ENCODE data around the gene TCP10L. TPM values are rescaled to one million over a fixed set of nuclear protein-coding genes. Genes with fewer than 3 reads are reported as not detected.
A peak's percentile ranks its signal among the peaks of the same experiment; 100 is the strongest.

Gene TCP10L
- total RNA-seq, 1 donor from 2014 or later = not detected

- intact Hi-C loops (cut with DNase I) = loop anchor here (5.0 kb wide), 1 partner anchor 112 kb away; the partner anchor contains the start of gene EVA1C
- H3K9me3 ChIP-seq = no peaks in the 10 kb centered on the region
- no peak for DNase-seq (ENCODE audit: extremely low spot score in 2 of 2)
- peak overlapping the region; percentile 77 for H3K27ac ChIP-seq
- no peaks in the 10 kb centered on the region for H3K27me3 ChIP-seq
- H3K4me3 ChIP-seq = no peak overlapping the region
- H3K36me3 ChIP-seq = no peaks in the 10 kb centered on the region
- peaks cover 63% of the 10 kb centered on the region for H3K4me1 ChIP-seq
- TF ChIP-seq POLR2A (IDR thresholded peaks at IDR 0.05) (no peak), POLR2AphosphoS5 (IDR thresholded peaks at IDR 0.05; ENCODE audit: insufficient read depth in 1 of 2, low read depth in 1 of 2) (peak; percentile 52 to 76)
These were observed 61.2 kb downstream of the TCP10L start for GRCh38 chr21:32523988-32524719.

Small RNA genes within 50 kb of the gene (small RNA-seq; reads per million reads assigned to genes)
- not detected for gene RF00438
- not detected for gene RNA5SP490

Other genes starting within 250 kb of the TCP10L start
- 23.8 TPM for gene URB1, start 192.5 kb downstream of the TCP10L start, total RNA-seq
- gene EVA1C, start 172.8 kb downstream of the TCP10L start, total RNA-seq = 66.5 TPM
- 22.1 TPM for gene CFAP298, start 26.9 kb upstream of the TCP10L start, total RNA-seq
- gene SYNJ1, start 142.5 kb upstream of the TCP10L start, total RNA-seq = 22.8 TPM
- 55.0 TPM for gene PAXBP1, start 186.2 kb upstream of the TCP10L start, total RNA-seq